Endothelial cell of umbilical vein (primary cell): Measurements from ENCODE around the gene RIC8A. TPM values are rescaled to one million over a fixed set of nuclear protein-coding genes. Genes with fewer than 3 reads are reported as not detected.

ENCODE experiments used
- BruUV-seq: library from RNA; stranded (reverse); fragments of 400-500 nt; replicated peaks from 2 replicates; lab custom pipeline; 2021; lab: Mats Ljungman, UMichigan
- CTCF ChIA-PET: fragments of 300-600, 350-600 bp; sonication (Branson Sonifier 250); formaldehyde crosslinking; loops from one replicate; lab custom pipeline; 2021; ENCODE audit warnings: antibody characterized with exemption, inconsistent platforms; lab: Charles Lee
- POLR2A ChIA-PET: fragments of 300-600, 350-600 bp; sonication (Branson Sonifier 250); formaldehyde crosslinking; loops from one replicate; lab custom pipeline; 2021; ENCODE audit warnings: antibody characterized with exemption, inconsistent platforms; lab: Charles Lee
- DNase-seq: peaks from one replicate; pipeline ENCODE4 v3.0.0-alpha.2; 2011; ENCODE audit warnings: low read depth, low spot score
- FAIRE-seq: peaks from 2 replicates; lab custom pipeline; 2011; peaks lifted over from hg19 to GRCh38; lab: Jason Lieb, UNC
- H2AFZ ChIP-seq: 2 replicates; pipeline ENCODE4 v1.6.0; 2012; ENCODE audit warnings: low read depth, low read length, control low read depth, inconsistent platforms
- H3K27ac ChIP-seq: 2 replicates; pipeline ENCODE4 v1.5.1; 2011; ENCODE audit warnings: low read depth, mild to moderate bottlenecking, control low read depth, low read length, moderate library complexity; ENCODE audit not compliant: insufficient read depth
- H3K27me3 ChIP-seq, 2 experiments: 2 replicates each; pipeline versions ENCODE4 v1.6.0 to v1.6.1; 2011; ENCODE audit warnings: low read length in 2 of 2, mixed read lengths in 1 of 2; ENCODE audit not compliant: control insufficient read depth in 2 of 2, insufficient read depth in 2 of 2
- H3K36me3 ChIP-seq, 2 experiments: 2 replicates in 1 of 2; 3 replicates in 1 of 2; pipeline ENCODE4 v1.5.1; 2011; ENCODE audit warnings: low read length in 2 of 2, mild to moderate bottlenecking in 1 of 2, moderate library complexity in 1 of 2; ENCODE audit not compliant: control insufficient read depth in 2 of 2, insufficient read depth in 2 of 2; ENCODE audit errors: extremely low read depth in 1 of 2
- H3K4me1 ChIP-seq: 3 replicates; pipeline ENCODE4 v1.5.1; 2011; ENCODE audit warnings: mild to moderate bottlenecking, low read length; ENCODE audit not compliant: control insufficient read depth, insufficient read depth; ENCODE audit errors: extremely low read depth
- H3K4me2 ChIP-seq: 2 replicates; pipeline ENCODE4 v1.6.1; 2011; ENCODE audit warnings: low read length, control low read depth, mixed read lengths; ENCODE audit not compliant: insufficient read depth
- H3K4me3 ChIP-seq, 3 experiments: fragments of 200-600 bp in 1 of 3; sonication (generic), shearing (Covaris generic) in 1 of 3; replicated peaks in 1 of 3; 2 replicates each; pipeline ENCODE4 v1.5.1; 2011 to 2016; ENCODE audit warnings: control low read depth in 3 of 3, low read length in 3 of 3, mild to moderate bottlenecking in 2 of 3, inconsistent platforms in 1 of 3, low read depth in 1 of 3, moderate library complexity in 1 of 3; ENCODE audit not compliant: insufficient read depth in 1 of 3
- H3K79me2 ChIP-seq: 2 replicates; pipeline ENCODE4 v1.6.0; 2012; ENCODE audit warnings: low read length, inconsistent platforms; ENCODE audit not compliant: control insufficient read depth, insufficient read depth
- H3K9ac ChIP-seq: replicated peaks from 2 replicates; pipeline ENCODE3; 2011; ENCODE audit warnings: low read length, control low read depth; ENCODE audit not compliant: insufficient read depth; ENCODE audit errors: extremely low read depth
- H3K9me1 ChIP-seq: replicated peaks from 3 replicates; pipeline ENCODE4 v1.6.0; 2011; ENCODE audit warnings: mild to moderate bottlenecking, low read length; ENCODE audit not compliant: control insufficient read depth, insufficient read depth; ENCODE audit errors: extremely low read depth
- H3K9me3 ChIP-seq: replicated peaks from 2 replicates; pipeline ENCODE4 v1.5.1; 2012; ENCODE audit warnings: low read length, inconsistent platforms; ENCODE audit not compliant: control insufficient read depth, insufficient read depth
- H4K20me1 ChIP-seq: replicated peaks from 2 replicates; pipeline ENCODE3; 2011; ENCODE audit warnings: mild to moderate bottlenecking, low read length; ENCODE audit not compliant: control insufficient read depth, insufficient read depth; ENCODE audit errors: extremely low read depth
- CTCF ChIP-seq, 2 donors: IDR thresholded peaks; 1 replicate in 1 of 2; 2 replicates in 1 of 2; pipeline ENCODE4 v1.5.1; 2011; ENCODE audit warnings: low read length in 2 of 2, mild to moderate bottlenecking in 2 of 2, moderate library complexity in 2 of 2, control low read depth in 1 of 2, inconsistent platforms in 1 of 2, low read depth in 1 of 2; ENCODE audit not compliant: insufficient read depth in 1 of 2; ENCODE audit errors: extremely low read depth in 1 of 2
- EZH2 ChIP-seq: IDR thresholded peaks from 2 replicates; pipeline ENCODE4 v1.6.1; 2012; ENCODE audit warnings: borderline replicate concordance, low read depth, mild to moderate bottlenecking, moderate library complexity, low read length, inconsistent platforms; ENCODE audit not compliant: severe bottlenecking
- FOS ChIP-seq: IDR thresholded peaks from 2 replicates; pipeline ENCODE4 v1.6.1; 2011; ENCODE audit warnings: mild to moderate bottlenecking, low read length, moderate library complexity, borderline replicate concordance; ENCODE audit not compliant: insufficient read depth
- GATA2 ChIP-seq: IDR thresholded peaks from 2 replicates; pipeline ENCODE4 v1.7.0; 2011; ENCODE audit warnings: low read depth, mild to moderate bottlenecking, moderate library complexity, mixed read lengths, low read length; ENCODE audit not compliant: insufficient read length, insufficient read depth
- JUN ChIP-seq: IDR thresholded peaks from 2 replicates; pipeline ENCODE4 v1.6.1; 2011; ENCODE audit warnings: borderline replicate concordance, low read depth; ENCODE audit not compliant: insufficient read length, insufficient read depth
- MAX ChIP-seq: IDR thresholded peaks from 2 replicates; pipeline ENCODE4 v1.6.1; 2011; ENCODE audit not compliant: insufficient read depth, insufficient read length
- MYC ChIP-seq: IDR thresholded peaks from one replicate; pipeline ENCODE4 v1.6.1; 2011; ENCODE audit warnings: mild to moderate bottlenecking, low read depth, low read length
- POLR2A ChIP-seq: IDR thresholded peaks from 2 replicates; pipeline ENCODE4 v1.6.1; 2012; ENCODE audit warnings: low read depth, mild to moderate bottlenecking, control low read depth, low read length
- POLR2AphosphoS5 ChIP-seq: IDR thresholded peaks from 2 replicates; pipeline ENCODE4 v1.6.1; 2012; ENCODE audit warnings: low read depth, mild to moderate bottlenecking, control low read depth, low read length, moderate library complexity; ENCODE audit not compliant: insufficient read depth
- dilution Hi-C: fragments of 300-500 bp; cut with MboI; formaldehyde crosslinking; loops from one replicate; pipeline ENCODE4 v1.15.0; 2019; ENCODE audit warnings: low sequenced_read_pairs; ENCODE audit not compliant: extremely low pct_ligation_motif_present
- intact Hi-C: fragments of 100-400 bp; cut with micrococcal nuclease; formaldehyde crosslinking; loops from one replicate; pipeline ENCODE4 v1.10.0; 2022
- polyA plus RNA-seq, 4 experiments: library from polyadenylated mRNA; depleted of rRNA in 3 of 4; stranded (reverse) in 3 of 4; unstranded in 1 of 4; fragments of >200 nt; gene quantifications; 2 replicates each; pipeline versions ENCODE4 v1.2.1 to v1.2.3, GENCODE V29; 2011 to 2012; ENCODE audit warnings: missing spikeins in 1 of 4
- total RNA-seq: library from RNA; stranded (reverse); gene quantifications from 2 replicates; pipeline ENCODE4 v1.2.3, GENCODE V29; 2021

The RIC8A gene
- total and polyA plus RNA-seq, 2 donors (not counting 3 experiments of a cell fraction or from before 2014, with no cell fraction given) = 112 to 143 TPM

GRCh38 chr11:250274-250673 lies 42.8 kb downstream of the RIC8A start:
- Histone ChIP-seq H4K20me1 (no peaks in the 10 kb centered on the region), H3K4me2 (no peak overlapping the region), H3K4me1 (no peaks in the 10 kb centered on the region), H3K79me2 (no peaks in the 10 kb centered on the region), H3K9me3 (no peaks in the 10 kb centered on the region), H3K27me3 (no peaks in the 10 kb centered on the region), H2AFZ (no peak overlapping the region), H3K4me3 (no peak overlapping the region), H3K9ac (no peak overlapping the region), H3K36me3 (peaks cover 23 to 50% of the 10 kb centered on the region in 2 experiments), H3K9me1 (no peaks in the 10 kb centered on the region), H3K27ac (no peak overlapping the region)
- ChIA-PET CTCF (interaction anchor here (0.6 to 5.0 kb wide), 30 partner anchors 11 to 200 kb away, joined by 3 to 71 read pairs (median 6); partner anchors contain the start of genes BET1L, NLRP6, PGGHG and PSMD13), POLR2A (interaction anchor here (0.6 kb wide), 1 partner anchor 147 kb away, joined by 3 read pairs; no protein-coding TSS in a partner anchor)
- intact Hi-C loops (loop anchor here (2.0 to 5.0 kb wide), 2 partner anchors 107 to 197 kb away; no protein-coding TSS in a partner anchor), dilution Hi-C loops (no loop called here)
- TF ChIP-seq POLR2A (no peak), FOS (no peak), CTCF (IDR thresholded peaks at IDR 0.05; ENCODE audit: extremely low read depth in 1 of 2, insufficient read depth in 1 of 2, low read depth in 1 of 2, low read length in 2 of 2) (no peak), EZH2 (no peak), POLR2AphosphoS5 (no peak), MAX (no peak), MYC (no peak), GATA2 (no peak), JUN (no peak)
- no peak for DNase-seq
- FAIRE-seq = no peak
- no TSS peak for BruUV-seq
